H9 (cell line): Measurements from ENCODE around the gene PLEKHM3. TPM values are rescaled to one million over a fixed set of nuclear protein-coding genes. Genes with fewer than 3 reads are reported as not detected.

ENCODE experiments used
- DNase-seq: peaks from one replicate; pipeline ENCODE4 v3.0.0-alpha.2; 2017
- H2AFZ ChIP-seq: one replicate; pipeline ENCODE4 v1.6.1; 2013; ENCODE audit warnings: mild to moderate bottlenecking, low read length, control low read depth, moderate library complexity
- H2AK5ac ChIP-seq: 2 replicates; pipeline ENCODE4 v1.6.1; 2013; ENCODE audit warnings: low read length, control low read depth, mixed read lengths; ENCODE audit not compliant: insufficient read length
- H2BK120ac ChIP-seq: one replicate; pipeline ENCODE4 v1.6.1; 2013; ENCODE audit warnings: low read depth, mild to moderate bottlenecking, low read length, control low read depth, inconsistent platforms; ENCODE audit not compliant: poor library complexity, severe bottlenecking
- H2BK12ac ChIP-seq: 2 replicates; pipeline ENCODE4 v1.6.1; 2013; ENCODE audit warnings: low read length, control low read depth, mixed read lengths, low read depth; ENCODE audit not compliant: insufficient read length
- H2BK15ac ChIP-seq: 2 replicates; pipeline ENCODE4 v1.6.1; 2013; ENCODE audit warnings: low read depth, low read length, control low read depth
- H2BK20ac ChIP-seq: one replicate; pipeline ENCODE4 v1.6.1; 2013; ENCODE audit warnings: low read depth, mild to moderate bottlenecking, low read length, control low read depth, inconsistent platforms; ENCODE audit not compliant: poor library complexity, severe bottlenecking
- H2BK5ac ChIP-seq: 2 replicates; pipeline ENCODE4 v1.6.1; 2013; ENCODE audit warnings: low read length, control low read depth, mixed read lengths; ENCODE audit not compliant: insufficient read length
- H3K14ac ChIP-seq: 2 replicates; pipeline ENCODE4 v1.6.1; 2013; ENCODE audit warnings: low read length, control low read depth; ENCODE audit not compliant: insufficient read depth
- H3K18ac ChIP-seq: 2 replicates; pipeline ENCODE4 v1.6.1; 2013; ENCODE audit warnings: low read depth, mild to moderate bottlenecking, mixed read lengths, low read length, control low read depth; ENCODE audit not compliant: insufficient read length
- H3K23ac ChIP-seq: 2 replicates; pipeline ENCODE4 v1.6.1; 2013; ENCODE audit warnings: low read length, control low read depth, mixed read lengths, low read depth; ENCODE audit not compliant: insufficient read length
- H3K23me2 ChIP-seq: 2 replicates; pipeline ENCODE4 v1.6.1; 2013; ENCODE audit warnings: low read depth, mild to moderate bottlenecking, mixed read lengths, low read length, control low read depth; ENCODE audit not compliant: insufficient read length, poor library complexity, severe bottlenecking
- H3K27ac ChIP-seq: 2 replicates; pipeline ENCODE4 v1.5.1; 2013; ENCODE audit warnings: low read length, control low read depth, mixed read lengths, low read depth; ENCODE audit not compliant: insufficient read length
- H3K27me3 ChIP-seq: 2 replicates; pipeline ENCODE4 v1.6.1; 2013; ENCODE audit warnings: low read length, control low read depth, inconsistent platforms; ENCODE audit not compliant: insufficient read depth
- H3K4ac ChIP-seq: 2 replicates; pipeline ENCODE4 v1.6.1; 2013; ENCODE audit warnings: low read depth, mild to moderate bottlenecking, control low read depth, inconsistent platforms, low read length, moderate library complexity
- H3K4me1 ChIP-seq: 2 replicates; pipeline ENCODE4 v1.6.1; 2013; ENCODE audit warnings: low read length, control low read depth, inconsistent platforms; ENCODE audit not compliant: insufficient read depth
- H3K4me2 ChIP-seq: 2 replicates; pipeline ENCODE4 v1.6.1; 2013; ENCODE audit warnings: low read length, control low read depth, mixed read lengths; ENCODE audit not compliant: insufficient read length, insufficient read depth
- H3K56ac ChIP-seq: 2 replicates; pipeline ENCODE4 v1.6.1; 2013; ENCODE audit warnings: low read depth, mild to moderate bottlenecking, mixed read lengths, low read length, control low read depth; ENCODE audit not compliant: insufficient read length
- H3K79me1 ChIP-seq: 2 replicates; pipeline ENCODE4 v1.6.1; 2013; ENCODE audit warnings: low read depth, mild to moderate bottlenecking, moderate library complexity, low read length, control low read depth, inconsistent platforms; ENCODE audit not compliant: insufficient read depth, poor library complexity, severe bottlenecking
- H3K79me2 ChIP-seq: 2 replicates; pipeline ENCODE4 v1.6.1; 2013; ENCODE audit warnings: low read length, control low read depth, inconsistent platforms; ENCODE audit not compliant: insufficient read depth
- H3K9ac ChIP-seq: 2 replicates; pipeline ENCODE4 v1.6.1; 2013; ENCODE audit warnings: low read length, control low read depth, mixed read lengths; ENCODE audit not compliant: insufficient read length; ENCODE audit errors: extremely low read depth
- H3K9me3 ChIP-seq: one replicate; pipeline ENCODE4 v1.6.1; 2013; ENCODE audit warnings: low read depth, low read length, inconsistent platforms; ENCODE audit not compliant: control insufficient read depth
- H3T11ph ChIP-seq: one replicate; pipeline ENCODE4 v1.6.1; 2013; ENCODE audit warnings: mild to moderate bottlenecking, low read length, control low read depth, inconsistent platforms
- H4K20me1 ChIP-seq: one replicate; pipeline ENCODE4 v1.6.1; 2013; ENCODE audit not compliant: control insufficient read depth, insufficient read length, insufficient read depth
- H4K5ac ChIP-seq: 2 replicates; pipeline ENCODE4 v1.6.1; 2013; ENCODE audit warnings: low read depth, mild to moderate bottlenecking, mixed read lengths, low read length, control low read depth; ENCODE audit not compliant: insufficient read length
- H4K8ac ChIP-seq: replicated peaks from 2 replicates; pipeline ENCODE4 v1.6.1; 2013; ENCODE audit warnings: low read length, control low read depth, mixed read lengths, low read depth; ENCODE audit not compliant: insufficient read length
- H4K91ac ChIP-seq: 2 replicates; pipeline ENCODE4 v1.6.1; 2013; ENCODE audit warnings: low read depth, mild to moderate bottlenecking, moderate library complexity, mixed read lengths, low read length, control low read depth; ENCODE audit not compliant: insufficient read length
- H3K27ac Mint-ChIP-seq, 3 experiments: 2 replicates in 2 of 3; 3 replicates in 1 of 3; pipeline ENCODE4 v1.8.0; 2020 to 2021; ENCODE audit warnings: mixed read lengths in 3 of 3, mild to moderate bottlenecking in 1 of 3, moderate library complexity in 1 of 3
- H3K27me3 Mint-ChIP-seq: 2 replicates; pipeline ENCODE4 v1.8.0; 2021; ENCODE audit warnings: low read depth, mild to moderate bottlenecking, moderate library complexity, mixed read lengths
- H3K36me3 Mint-ChIP-seq, 3 experiments: 2 replicates in 2 of 3; 3 replicates in 1 of 3; pipeline ENCODE4 v1.8.0; 2020 to 2021; ENCODE audit warnings: low read depth in 3 of 3, mixed read lengths in 3 of 3; ENCODE audit not compliant: insufficient read depth in 1 of 3
- H3K4me1 Mint-ChIP-seq, 2 experiments: 2 replicates each; pipeline ENCODE4 v1.8.0; 2020; ENCODE audit warnings: mixed read lengths in 2 of 2
- H3K4me3 Mint-ChIP-seq, 2 experiments: 2 replicates in 1 of 2; 3 replicates in 1 of 2; pipeline ENCODE4 v1.8.0; 2020 to 2021; ENCODE audit warnings: mild to moderate bottlenecking in 2 of 2, mixed read lengths in 2 of 2, moderate library complexity in 1 of 2
- H3K9me3 Mint-ChIP-seq, 2 experiments: 2 replicates in 1 of 2; 3 replicates in 1 of 2; pipeline ENCODE4 v1.8.0; 2020; ENCODE audit warnings: mild to moderate bottlenecking in 2 of 2, mixed read lengths in 2 of 2, moderate library complexity in 1 of 2
- WGBS: extraction: QIAGEN DNeasy Blood & Tissue Kit; methylation state at CpG from one replicate; pipeline ENCODE4 v1.1.7; 2013; ENCODE audit warnings: missing lambda C conversion rate, low lambda C conversion rate, mixed read lengths; ENCODE audit not compliant: insufficient read length; ENCODE audit errors: extremely low coverage; 5-methylcytosine and 5-hydroxymethylcytosine counted together
- total RNA-seq: library from RNA; stranded (reverse); gene quantifications from 2 replicates; pipeline ENCODE4 v1.2.1, GENCODE V29; 2021
- TF ChIP-seq, protein P1 (sequence below): fragments of 200-600 bp; sonication (generic); conservative IDR thresholded peaks from 3 replicates; pipeline ENCODE4 v1.8.0; 2021; ENCODE audit warnings: antibody characterized with exemption, mild to moderate bottlenecking

The PLEKHM3 gene
- total RNA-seq, 1 experiment from 2014 or later = 7.5 TPM

DNA sequence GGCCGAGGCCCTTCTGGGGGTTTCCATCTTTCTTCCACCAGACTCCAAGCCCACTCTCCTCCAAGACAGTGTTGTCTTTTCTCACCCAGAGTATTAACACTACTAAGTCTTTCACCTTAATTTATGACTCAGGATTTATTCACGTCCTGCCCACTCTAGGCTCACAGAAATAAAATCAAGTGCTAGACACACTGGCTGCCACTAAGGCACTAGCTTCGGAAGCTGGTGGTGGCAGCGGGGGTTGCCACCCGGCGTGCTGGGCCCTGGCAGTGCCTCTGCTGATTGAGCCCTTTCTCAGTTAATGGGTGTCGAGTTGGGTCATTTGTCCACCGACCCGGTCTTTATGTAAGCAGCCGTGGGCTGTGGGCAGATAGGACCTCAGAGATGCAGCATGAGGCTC, 162.0 kb downstream of the PLEKHM3 start:
- no peak overlapping the region for H3K4me2 ChIP-seq
- TF ChIP-seq, protein P1, sequence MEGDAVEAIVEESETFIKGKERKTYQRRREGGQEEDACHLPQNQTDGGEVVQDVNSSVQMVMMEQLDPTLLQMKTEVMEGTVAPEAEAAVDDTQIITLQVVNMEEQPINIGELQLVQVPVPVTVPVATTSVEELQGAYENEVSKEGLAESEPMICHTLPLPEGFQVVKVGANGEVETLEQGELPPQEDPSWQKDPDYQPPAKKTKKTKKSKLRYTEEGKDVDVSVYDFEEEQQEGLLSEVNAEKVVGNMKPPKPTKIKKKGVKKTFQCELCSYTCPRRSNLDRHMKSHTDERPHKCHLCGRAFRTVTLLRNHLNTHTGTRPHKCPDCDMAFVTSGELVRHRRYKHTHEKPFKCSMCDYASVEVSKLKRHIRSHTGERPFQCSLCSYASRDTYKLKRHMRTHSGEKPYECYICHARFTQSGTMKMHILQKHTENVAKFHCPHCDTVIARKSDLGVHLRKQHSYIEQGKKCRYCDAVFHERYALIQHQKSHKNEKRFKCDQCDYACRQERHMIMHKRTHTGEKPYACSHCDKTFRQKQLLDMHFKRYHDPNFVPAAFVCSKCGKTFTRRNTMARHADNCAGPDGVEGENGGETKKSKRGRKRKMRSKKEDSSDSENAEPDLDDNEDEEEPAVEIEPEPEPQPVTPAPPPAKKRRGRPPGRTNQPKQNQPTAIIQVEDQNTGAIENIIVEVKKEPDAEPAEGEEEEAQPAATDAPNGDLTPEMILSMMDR = no peak
- H4K5ac ChIP-seq = no peak overlapping the region
- no peaks in the 10 kb centered on the region for H3K9me3 ChIP-seq
- Mint-ChIP-seq H3K36me3 (no peaks in the 10 kb centered on the region), H3K9me3 (no peaks in the 10 kb centered on the region), H3K27ac (peak overlapping the region in 1 of 3 experiments; percentile 71; a peak in 1 of 7 replicates), H3K4me1 (peaks cover 9 to 14% of the 10 kb centered on the region in 2 experiments), H3K4me3 (no peak overlapping the region), H3K27me3 (no peaks in the 10 kb centered on the region)
- H3K9ac ChIP-seq = no peak overlapping the region
- no peak overlapping the region for H3K23ac ChIP-seq
- H3K4me1 ChIP-seq = no peaks in the 10 kb centered on the region
- H3T11ph ChIP-seq = no peak overlapping the region
- H2BK20ac ChIP-seq = no peak overlapping the region
- no peak overlapping the region for H3K27ac ChIP-seq
- no peaks in the 10 kb centered on the region for H3K23me2 ChIP-seq
- no peak overlapping the region for H4K91ac ChIP-seq
- H2BK12ac ChIP-seq = no peak overlapping the region
- H2BK15ac ChIP-seq = no peak overlapping the region
- H3K4ac ChIP-seq = no peak overlapping the region
- no peak overlapping the region for H3K14ac ChIP-seq
- no peak for DNase-seq
- no CpG with 5 or more reads among the region's 10 CpGs for WGBS
- H2AFZ ChIP-seq = no peak overlapping the region
- no peaks in the 10 kb centered on the region for H4K20me1 ChIP-seq
- H3K79me1 ChIP-seq = no peaks in the 10 kb centered on the region
- no peak overlapping the region for H4K8ac ChIP-seq
- H3K79me2 ChIP-seq = no peaks in the 10 kb centered on the region
- no peak overlapping the region for H2BK120ac ChIP-seq
- H2BK5ac ChIP-seq = no peak overlapping the region
- H3K18ac ChIP-seq = no peak overlapping the region
- no peaks in the 10 kb centered on the region for H3K27me3 ChIP-seq
- H3K56ac ChIP-seq = no peak overlapping the region
- no peak overlapping the region for H2AK5ac ChIP-seq
